ENCODE measurements around the gene PLCB3.

The PLCB3 gene

DNA sequence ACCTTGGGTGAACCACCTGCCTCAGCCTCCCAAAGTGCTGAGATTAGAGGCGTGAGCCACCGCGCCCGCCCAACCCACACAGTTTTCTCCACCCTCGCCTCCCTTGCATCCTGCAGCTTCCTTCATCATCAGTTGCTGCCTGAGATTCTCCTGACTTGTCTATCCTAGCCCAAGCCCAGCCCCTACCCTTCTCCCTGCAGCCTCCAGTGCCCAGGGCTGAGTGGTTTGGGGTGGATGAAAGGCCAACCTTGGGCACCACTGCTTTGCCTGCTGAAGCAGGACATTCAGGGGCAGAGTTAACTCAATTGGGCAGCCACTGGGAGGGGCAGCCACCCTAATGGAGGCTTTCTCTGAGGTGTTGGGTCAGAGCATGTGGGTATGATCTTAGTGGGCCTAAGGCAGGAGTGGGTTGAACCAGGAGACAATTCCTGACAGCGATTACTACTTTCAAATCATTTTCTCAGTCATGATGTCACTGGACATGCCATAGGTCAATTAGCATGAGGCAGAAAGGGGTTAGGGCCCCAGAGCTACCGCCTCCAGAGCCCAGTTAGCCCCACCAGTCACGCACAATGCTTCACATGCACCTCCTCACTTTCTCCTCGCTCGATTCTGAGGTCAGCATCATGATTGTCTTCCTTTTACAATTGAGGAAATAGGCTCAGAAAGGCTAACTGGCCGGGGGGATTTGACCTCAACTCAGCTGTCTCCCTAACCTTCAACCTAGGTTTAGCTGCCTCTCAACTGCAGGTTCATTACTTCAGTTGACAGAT lies 11.5 kb upstream of the PLCB3 start:
- Histone ChIP-seq H3K9ac (peak overlapping the region; percentile 66; the same call in 1 of the 2 replicates), H3K27ac (peak overlapping the region; percentile 78), H2AFZ (ENCODE audit: low read depth) (no peak overlapping the region), H4K20me1 (ENCODE audit: insufficient read depth) (no peaks in the 10 kb centered on the region), H3K4me3 (IDR thresholded peaks at IDR 0.05; ENCODE audit: insufficient read depth, low read depth, low read length) (no peak overlapping the region), H3K79me2 (ENCODE audit: insufficient read depth, low read depth) (peaks cover 17% of the 10 kb centered on the region; the same call in 1 of the 2 replicates), H3K27me3 (ENCODE audit: insufficient read depth, low read depth) (no peaks in the 10 kb centered on the region), H3K36me3 (ENCODE audit: insufficient read depth) (peaks cover 4% of the 10 kb centered on the region; the same call in 1 of the 2 replicates), H3K4me2 (peak overlapping the region; percentile 63), H3K4me1 (ENCODE audit: low read depth, poor library complexity, severe bottlenecking) (peaks cover 39% of the 10 kb centered on the region)
- TF ChIP-seq, protein P1, sequence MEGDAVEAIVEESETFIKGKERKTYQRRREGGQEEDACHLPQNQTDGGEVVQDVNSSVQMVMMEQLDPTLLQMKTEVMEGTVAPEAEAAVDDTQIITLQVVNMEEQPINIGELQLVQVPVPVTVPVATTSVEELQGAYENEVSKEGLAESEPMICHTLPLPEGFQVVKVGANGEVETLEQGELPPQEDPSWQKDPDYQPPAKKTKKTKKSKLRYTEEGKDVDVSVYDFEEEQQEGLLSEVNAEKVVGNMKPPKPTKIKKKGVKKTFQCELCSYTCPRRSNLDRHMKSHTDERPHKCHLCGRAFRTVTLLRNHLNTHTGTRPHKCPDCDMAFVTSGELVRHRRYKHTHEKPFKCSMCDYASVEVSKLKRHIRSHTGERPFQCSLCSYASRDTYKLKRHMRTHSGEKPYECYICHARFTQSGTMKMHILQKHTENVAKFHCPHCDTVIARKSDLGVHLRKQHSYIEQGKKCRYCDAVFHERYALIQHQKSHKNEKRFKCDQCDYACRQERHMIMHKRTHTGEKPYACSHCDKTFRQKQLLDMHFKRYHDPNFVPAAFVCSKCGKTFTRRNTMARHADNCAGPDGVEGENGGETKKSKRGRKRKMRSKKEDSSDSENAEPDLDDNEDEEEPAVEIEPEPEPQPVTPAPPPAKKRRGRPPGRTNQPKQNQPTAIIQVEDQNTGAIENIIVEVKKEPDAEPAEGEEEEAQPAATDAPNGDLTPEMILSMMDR (conservative IDR thresholded peaks at IDR 0.05; ENCODE audit: low read depth, low read length), result no peak

DNA sequence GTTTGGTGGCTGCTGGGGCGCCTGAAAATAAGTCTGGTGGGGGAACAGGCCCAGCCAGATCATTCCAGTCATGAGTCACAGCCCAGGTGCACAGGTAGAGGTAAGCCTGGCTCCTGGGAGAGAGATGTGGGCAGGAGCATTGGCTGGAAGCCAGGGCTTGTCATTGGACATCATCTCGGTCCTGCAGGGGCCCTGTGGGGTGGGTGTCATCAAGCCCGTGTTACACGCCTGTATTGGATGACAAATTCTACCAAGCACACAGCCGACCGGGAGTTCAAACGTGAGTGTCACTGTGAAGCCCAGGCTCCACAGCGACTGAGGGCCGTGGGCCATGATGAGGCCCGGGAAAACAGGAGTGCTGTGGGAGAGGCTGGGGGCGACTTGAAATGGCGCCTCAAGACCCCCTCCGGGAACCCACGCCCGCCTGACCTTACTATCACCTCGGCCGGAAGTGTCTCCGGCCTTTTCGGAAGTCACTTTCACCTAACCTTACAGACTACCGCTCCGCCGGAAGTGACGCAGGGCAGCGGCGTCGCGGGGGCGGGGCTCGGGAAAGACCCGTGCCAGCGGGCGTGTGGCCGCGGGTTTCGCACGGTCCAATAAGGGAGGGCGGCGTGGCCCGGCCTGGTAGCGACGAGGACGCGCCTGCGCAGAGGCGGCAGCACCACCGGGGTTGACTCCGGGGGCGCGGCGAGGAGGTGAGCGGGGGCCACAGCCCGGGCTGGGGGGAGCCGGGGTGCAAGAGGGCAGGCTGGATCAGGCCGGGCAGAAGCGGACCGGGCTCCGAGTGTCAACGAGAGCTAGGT lies 10.7 kb upstream of the PLCB3 start, which contains the start of gene FKBP2:
Gene FKBP2 (plus strand): TSS at position 661 of the 806 bp plus-strand sequence. CDS start 1,293 bp downstream, outside the sequence.
- H2AFZ ChIP-seq (ENCODE audit: low read depth), result peak within 1 kb of the TSS; percentile 52
- peak within 1 kb of the TSS; percentile 78 for H3K27ac ChIP-seq
- H3K36me3 ChIP-seq (ENCODE audit: insufficient read depth), result peaks cover 4% of the 10 kb centered on the region; the same call in 1 of the 2 replicates
- peaks cover 24% of the 10 kb centered on the region for H3K79me2 ChIP-seq (ENCODE audit: insufficient read depth, low read depth)
- no peaks in the 10 kb centered on the region for H3K27me3 ChIP-seq (ENCODE audit: insufficient read depth, low read depth)
- H3K9ac ChIP-seq, result peak within 1 kb of the TSS; percentile 66
- TF ChIP-seq, protein P1 (conservative IDR thresholded peaks at IDR 0.05; ENCODE audit: low read depth, low read length), result no peak
- H3K4me3 ChIP-seq (IDR thresholded peaks at IDR 0.05; ENCODE audit: insufficient read depth, low read depth, low read length), result no peak within 1 kb of the TSS
- no peaks in the 10 kb centered on the region for H4K20me1 ChIP-seq (ENCODE audit: insufficient read depth)
- H3K4me1 ChIP-seq (ENCODE audit: low read depth, poor library complexity, severe bottlenecking), result peaks cover 37% of the 10 kb centered on the region
- H3K4me2 ChIP-seq, result peak within 1 kb of the TSS; percentile 86

DNA sequence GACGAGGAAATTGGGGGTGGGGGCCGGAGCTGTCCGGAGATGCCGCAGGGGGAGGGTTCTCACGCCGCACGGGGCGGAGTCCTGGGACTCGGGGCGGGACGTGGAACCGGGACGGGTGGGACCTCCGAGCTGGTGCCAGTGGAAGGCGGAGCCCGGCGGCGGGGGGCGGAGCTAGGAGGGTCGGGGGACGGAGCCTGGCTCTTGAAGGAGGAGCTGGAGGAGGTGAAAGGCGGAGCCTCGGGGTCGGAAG lies 10.2 kb upstream of the PLCB3 start:
- TF ChIP-seq, protein P1 (conservative IDR thresholded peaks at IDR 0.05; ENCODE audit: low read depth, low read length), result no peak
- peak overlapping the region; percentile 63; the same call in 1 of the 2 replicates for H3K4me2 ChIP-seq
- no peaks in the 10 kb centered on the region for H3K27me3 ChIP-seq (ENCODE audit: insufficient read depth, low read depth)
- H4K20me1 ChIP-seq (ENCODE audit: insufficient read depth), result no peaks in the 10 kb centered on the region
- 0 out of 2 replicates have a peak overlapping the region, but pooled peaks have one; percentile 35 for H2AFZ ChIP-seq (ENCODE audit: low read depth)
- peak overlapping the region; percentile 78 for H3K27ac ChIP-seq
- H3K79me2 ChIP-seq (ENCODE audit: insufficient read depth, low read depth), result peaks cover 30% of the 10 kb centered on the region
- no peak overlapping the region for H3K4me3 ChIP-seq (IDR thresholded peaks at IDR 0.05; ENCODE audit: insufficient read depth, low read depth, low read length)
- H3K4me1 ChIP-seq (ENCODE audit: low read depth, poor library complexity, severe bottlenecking), result peaks cover 35% of the 10 kb centered on the region
- H3K36me3 ChIP-seq (ENCODE audit: insufficient read depth), result peaks cover 4% of the 10 kb centered on the region; the same call in 1 of the 2 replicates
- H3K9ac ChIP-seq, result peak overlapping the region; percentile 66

GRCh38 chr11:64241491-64242374 lies 9.6 kb upstream of the PLCB3 start:
- Histone ChIP-seq H3K79me2 (ENCODE audit: insufficient read depth, low read depth) (peaks cover 31% of the 10 kb centered on the region), H3K27me3 (ENCODE audit: insufficient read depth, low read depth) (no peaks in the 10 kb centered on the region), H4K20me1 (ENCODE audit: insufficient read depth) (no peaks in the 10 kb centered on the region), H3K4me2 (peak overlapping the region; percentile 86), H3K4me1 (ENCODE audit: low read depth, poor library complexity, severe bottlenecking) (peaks cover 35% of the 10 kb centered on the region), H3K9ac (peak overlapping the region; percentile 44; the same call in 1 of the 2 replicates), H3K27ac (no peak overlapping the region), H2AFZ (ENCODE audit: low read depth) (peak overlapping the region; percentile 52), H3K36me3 (ENCODE audit: insufficient read depth) (peaks cover 4% of the 10 kb centered on the region; the same call in 1 of the 2 replicates), H3K4me3 (IDR thresholded peaks at IDR 0.05; ENCODE audit: insufficient read depth, low read depth, low read length) (no peak overlapping the region)
- TF ChIP-seq, protein P1 (conservative IDR thresholded peaks at IDR 0.05; ENCODE audit: low read depth, low read length), result 0 out of 2 replicates have a peak, but pooled peaks have one; percentile 9
